HCT116 (cell line): ENCODE data around the gene LRRC34. TPM values are rescaled to one million over a fixed set of nuclear protein-coding genes. Genes with fewer than 3 reads are reported as not detected.

Experiments used
- ATAC-seq: fragments of 200-7000 bp; cut with Tn5 transposase; 2 replicates; pipeline ENCODE4 v1.9.1; 2020; ENCODE audit warnings: mild to moderate bottlenecking, moderate library complexity
- BruUV-seq: library from RNA; stranded (reverse); fragments of 400-500 nt; replicated peaks from 2 replicates; lab custom pipeline; 2021; lab: Mats Ljungman, UMichigan
- CTCF ChIA-PET: fragments of 300-600 bp; sonication (Branson Sonifier 250); formaldehyde crosslinking; loops from one replicate; lab custom pipeline; 2021; ENCODE audit warnings: antibody characterized with exemption; lab: Charles Lee
- POLR2A ChIA-PET: fragments of 300-600, 350-600 bp; sonication (Branson Sonifier 250); formaldehyde crosslinking; loops from one replicate; lab custom pipeline; 2021; ENCODE audit warnings: antibody characterized with exemption; lab: Charles Lee
- RAD21 ChIA-PET, 2 experiments: fragments of 300-600 bp; sonication (Branson Sonifier 250); formaldehyde crosslinking; loops; one replicate each; lab custom pipeline; 2023; ENCODE audit warnings: low total read pairs in 2 of 2; ENCODE audit not compliant: uncharacterized antibody in 2 of 2, unreplicated experiment in 2 of 2, low non-redundant PET in 1 of 2; lab: Charles Lee
- DNase-seq: peaks from one replicate; pipeline ENCODE4 v3.0.0-alpha.2; 2010; ENCODE audit warnings: low read depth, low spot score
- H2AFZ ChIP-seq: fragments of 200-600 bp; shearing (Covaris generic), sonication (generic); 2 replicates; pipeline ENCODE4 v1.6.1; 2017; ENCODE audit warnings: low read depth, mixed run types, mixed read lengths, antibody characterized with exemption, low read length; ENCODE audit not compliant: poor library complexity, severe bottlenecking
- H3K27ac ChIP-seq: 2 replicates; pipeline ENCODE4 v1.5.1; 2012; ENCODE audit warnings: low read depth, low read length
- H3K27me3 ChIP-seq: fragments of 200-600 bp; sonication (generic); 2 replicates; pipeline ENCODE4 v1.6.1; 2016; ENCODE audit warnings: mixed run types, low read length, mixed read lengths; ENCODE audit not compliant: insufficient read depth
- H3K36me3 ChIP-seq, 2 experiments: fragments of 200-500 bp in 1 of 2; fragments of 200-600 bp in 1 of 2; sonication (Bioruptor generic) in 1 of 2; sonication (generic) in 1 of 2; 2 replicates each; pipeline versions ENCODE4 v1.5.1 to v1.6.1; 2014 to 2016; ENCODE audit warnings: low read length in 2 of 2, inconsistent platforms in 1 of 2, mixed read lengths in 1 of 2, mixed run types in 1 of 2; ENCODE audit not compliant: insufficient read depth in 2 of 2, control insufficient read depth in 1 of 2
- H3K4me1 ChIP-seq, 2 experiments: fragments of 200-600 bp in 1 of 2; sonication (generic) in 1 of 2; 2 replicates each; pipeline versions ENCODE4 v1.5.1 to v1.6.1; 2012 to 2017; ENCODE audit warnings: low read length in 2 of 2, inconsistent platforms in 1 of 2, mild to moderate bottlenecking in 1 of 2, mixed read lengths in 1 of 2, mixed run types in 1 of 2, moderate library complexity in 1 of 2; ENCODE audit not compliant: insufficient read depth in 2 of 2, control insufficient read depth in 1 of 2
- H3K4me2 ChIP-seq: fragments of 200-600 bp; sonication (generic); 2 replicates; pipeline ENCODE4 v1.6.1; 2017; ENCODE audit warnings: mixed run types, low read length, mixed read lengths
- H3K4me3 ChIP-seq, 2 experiments: fragments of 200-600 bp in 1 of 2; sonication (generic) in 1 of 2; replicated peaks in 1 of 2; 2 replicates each; pipeline ENCODE4 v1.5.1; 2011 to 2016; ENCODE audit warnings: low read length in 2 of 2, control low read depth in 1 of 2, low read depth in 1 of 2, mild to moderate bottlenecking in 1 of 2, mixed read lengths in 1 of 2, mixed run types in 1 of 2
- H3K79me2 ChIP-seq: fragments of 200-600 bp; sonication (generic); 2 replicates; pipeline ENCODE4 v1.6.1; 2017; ENCODE audit warnings: mild to moderate bottlenecking, mixed run types, low read length, moderate library complexity, mixed read lengths; ENCODE audit not compliant: insufficient read depth
- H3K9ac ChIP-seq: fragments of 200-600 bp; sonication (generic); 2 replicates; pipeline ENCODE4 v1.6.1; 2016; ENCODE audit warnings: low read length, mixed read lengths
- H3K9me2 ChIP-seq: fragments of 200-600 bp; sonication (generic), shearing (Covaris generic); 2 replicates; pipeline ENCODE4 v1.6.1; 2017; ENCODE audit warnings: mixed run types, mild to moderate bottlenecking, moderate library complexity; ENCODE audit not compliant: insufficient read depth
- H3K9me3 ChIP-seq, 2 experiments: fragments of 200-500 bp in 1 of 2; fragments of 200-600 bp in 1 of 2; sonication (Bioruptor generic) in 1 of 2; sonication (generic) in 1 of 2; 2 replicates each; pipeline ENCODE4 v1.6.1; 2014 to 2017; ENCODE audit warnings: low read length in 2 of 2, mixed read lengths in 2 of 2, inconsistent platforms in 1 of 2, low read depth in 1 of 2, mild to moderate bottlenecking in 1 of 2, mixed run types in 1 of 2, moderate library complexity in 1 of 2; ENCODE audit not compliant: control insufficient read depth in 1 of 2, insufficient read depth in 1 of 2
- H4K20me1 ChIP-seq: fragments of 200-600 bp; sonication (generic), shearing (Covaris generic); 2 replicates; pipeline ENCODE4 v1.6.1; 2017; ENCODE audit warnings: mixed run types, mild to moderate bottlenecking, moderate library complexity; ENCODE audit not compliant: insufficient read depth
- ATF3 ChIP-seq: IDR thresholded peaks from 2 replicates; pipeline ENCODE4 v1.6.1; 2012
- CBX3 ChIP-seq: IDR thresholded peaks from 2 replicates; pipeline ENCODE4 v1.6.1; 2012; ENCODE audit warnings: low read depth
- CEBPB ChIP-seq: IDR thresholded peaks from 2 replicates; pipeline ENCODE4 v1.6.1; 2012; ENCODE audit warnings: low read depth
- EGR1 ChIP-seq: IDR thresholded peaks from 2 replicates; pipeline ENCODE4 v1.6.1; 2012; ENCODE audit warnings: low read depth
- ELF1 ChIP-seq: IDR thresholded peaks from 2 replicates; pipeline ENCODE4 v1.6.1; 2012; ENCODE audit warnings: low read depth, borderline replicate concordance
- EZH2 ChIP-seq: fragments of 200-600 bp; sonication (generic); IDR thresholded peaks from 2 replicates; pipeline ENCODE4 v1.6.1; 2017; ENCODE audit warnings: antibody characterized with exemption, mixed run types
- FOSL1 ChIP-seq: IDR thresholded peaks from 2 replicates; pipeline ENCODE4 v1.6.1; 2012; ENCODE audit warnings: low read depth
- JUND ChIP-seq: IDR thresholded peaks from 2 replicates; pipeline ENCODE4 v1.6.1; 2012
- POLR2A ChIP-seq: IDR thresholded peaks from 2 replicates; pipeline ENCODE4 v1.7.0; 2011; ENCODE audit warnings: borderline replicate concordance; ENCODE audit not compliant: insufficient read depth, insufficient read length; ENCODE audit errors: extremely low read depth
- POLR2AphosphoS5 ChIP-seq: IDR thresholded peaks from 2 replicates; pipeline ENCODE4 v1.6.1; 2011; ENCODE audit warnings: mild to moderate bottlenecking, low read depth, low read length, moderate library complexity
- RAD21 ChIP-seq: IDR thresholded peaks from 2 replicates; pipeline ENCODE4 v1.6.1; 2012; ENCODE audit warnings: low read depth, mild to moderate bottlenecking
- SP1 ChIP-seq: IDR thresholded peaks from 2 replicates; pipeline ENCODE4 v1.6.1; 2012; ENCODE audit warnings: low read depth
- SRF ChIP-seq: IDR thresholded peaks from 2 replicates; pipeline ENCODE4 v1.6.1; 2012; ENCODE audit warnings: low read depth
- TCF7L2 ChIP-seq: IDR thresholded peaks from 2 replicates; pipeline ENCODE4 v1.7.0; 2011; ENCODE audit warnings: borderline replicate concordance, inconsistent platforms; ENCODE audit not compliant: insufficient read depth, insufficient read length; ENCODE audit errors: extremely low read depth
- YY1 ChIP-seq: IDR thresholded peaks from 2 replicates; pipeline ENCODE4 v1.6.1; 2011; ENCODE audit warnings: low read length, low read depth, moderate library complexity, mild to moderate bottlenecking; ENCODE audit not compliant: insufficient replicate concordance; ENCODE audit errors: extremely low read depth
- ZBTB33 ChIP-seq: IDR thresholded peaks from 2 replicates; pipeline ENCODE4 v1.6.1; 2011; ENCODE audit warnings: mild to moderate bottlenecking, low read length, moderate library complexity; ENCODE audit not compliant: insufficient replicate concordance; ENCODE audit errors: extremely low read depth
- ZFX ChIP-seq: fragments of 450-650 bp; IDR thresholded peaks from 2 replicates; pipeline ENCODE4 v1.6.1; 2017
- ZNF274 ChIP-seq: fragments of 200-500 bp; sonication (Bioruptor generic); IDR thresholded peaks from 2 replicates; pipeline ENCODE4 v1.6.1; 2014; ENCODE audit warnings: mild to moderate bottlenecking, low read depth, low read length, inconsistent platforms
- intact Hi-C: fragments of 100-400 bp; cut with micrococcal nuclease; formaldehyde crosslinking; loops from 2 replicates; pipeline ENCODE4 v1.10.0; 2022
- total RNA-seq: library from RNA; stranded (reverse); gene quantifications from one replicate; pipeline ENCODE4 v1.2.1, GENCODE V29; 2021; ENCODE audit not compliant: unreplicated experiment
- TF ChIP-seq, protein P1 (sequence below): IDR thresholded peaks from 2 replicates; pipeline ENCODE4 v1.6.1; 2012; ENCODE audit warnings: low read depth
- TF ChIP-seq, protein P2 (sequence below), 3 experiments: fragments of 200-600 bp in 1 of 3; sonication (generic) in 1 of 3; IDR thresholded peaks in 2 of 3; conservative IDR thresholded peaks in 1 of 3; 2 replicates each; pipeline ENCODE4 v1.5.1; 2012 to 2017; ENCODE audit warnings: low read depth in 2 of 3, low read length in 2 of 3, antibody characterized with exemption in 1 of 3, borderline replicate concordance in 1 of 3, control low read depth in 1 of 3, mild to moderate bottlenecking in 1 of 3, mixed read lengths in 1 of 3, mixed run types in 1 of 3, moderate library complexity in 1 of 3; ENCODE audit not compliant: insufficient read depth in 1 of 3

LRRC34 gene
- total RNA-seq, 1 experiment from 2014 or later, result not detected

DNA sequence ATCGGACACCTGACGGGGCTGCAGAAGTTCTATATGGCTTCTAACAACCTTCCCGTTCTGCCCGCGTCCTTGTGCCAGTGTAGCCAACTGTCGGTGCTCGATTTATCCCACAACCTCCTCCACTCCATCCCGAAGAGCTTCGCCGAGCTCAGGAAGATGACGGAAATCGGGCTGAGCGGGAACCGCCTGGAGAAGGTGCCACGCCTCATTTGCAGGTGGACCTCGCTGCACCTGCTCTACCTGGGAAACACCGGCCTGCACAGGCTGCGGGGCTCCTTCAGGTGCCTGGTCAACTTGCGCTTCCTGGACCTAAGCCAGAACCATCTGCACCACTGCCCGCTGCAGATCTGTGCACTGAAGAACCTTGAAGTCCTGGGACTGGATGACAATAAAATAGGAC lies 9.8 kb upstream of the LRRC34 start:
- H3K9ac ChIP-seq, result no peak overlapping the region
- DNase-seq, result no peak
- H3K4me2 ChIP-seq, result no peak overlapping the region
- TF ChIP-seq ELF1, result no peak
- TF ChIP-seq SP1, result no peak
- TF ChIP-seq ZNF274, result no peak
- no peak for TF ChIP-seq POLR2AphosphoS5
- no peak for TF ChIP-seq EGR1
- TF ChIP-seq ZFX, result no peak
- TF ChIP-seq ATF3, result no peak
- TF ChIP-seq TCF7L2, result no peak
- no peak for TF ChIP-seq ZBTB33
- TF ChIP-seq JUND, result no peak
- no peak for TF ChIP-seq EZH2
- TF ChIP-seq RAD21, result no peak
- TF ChIP-seq, protein P1, sequence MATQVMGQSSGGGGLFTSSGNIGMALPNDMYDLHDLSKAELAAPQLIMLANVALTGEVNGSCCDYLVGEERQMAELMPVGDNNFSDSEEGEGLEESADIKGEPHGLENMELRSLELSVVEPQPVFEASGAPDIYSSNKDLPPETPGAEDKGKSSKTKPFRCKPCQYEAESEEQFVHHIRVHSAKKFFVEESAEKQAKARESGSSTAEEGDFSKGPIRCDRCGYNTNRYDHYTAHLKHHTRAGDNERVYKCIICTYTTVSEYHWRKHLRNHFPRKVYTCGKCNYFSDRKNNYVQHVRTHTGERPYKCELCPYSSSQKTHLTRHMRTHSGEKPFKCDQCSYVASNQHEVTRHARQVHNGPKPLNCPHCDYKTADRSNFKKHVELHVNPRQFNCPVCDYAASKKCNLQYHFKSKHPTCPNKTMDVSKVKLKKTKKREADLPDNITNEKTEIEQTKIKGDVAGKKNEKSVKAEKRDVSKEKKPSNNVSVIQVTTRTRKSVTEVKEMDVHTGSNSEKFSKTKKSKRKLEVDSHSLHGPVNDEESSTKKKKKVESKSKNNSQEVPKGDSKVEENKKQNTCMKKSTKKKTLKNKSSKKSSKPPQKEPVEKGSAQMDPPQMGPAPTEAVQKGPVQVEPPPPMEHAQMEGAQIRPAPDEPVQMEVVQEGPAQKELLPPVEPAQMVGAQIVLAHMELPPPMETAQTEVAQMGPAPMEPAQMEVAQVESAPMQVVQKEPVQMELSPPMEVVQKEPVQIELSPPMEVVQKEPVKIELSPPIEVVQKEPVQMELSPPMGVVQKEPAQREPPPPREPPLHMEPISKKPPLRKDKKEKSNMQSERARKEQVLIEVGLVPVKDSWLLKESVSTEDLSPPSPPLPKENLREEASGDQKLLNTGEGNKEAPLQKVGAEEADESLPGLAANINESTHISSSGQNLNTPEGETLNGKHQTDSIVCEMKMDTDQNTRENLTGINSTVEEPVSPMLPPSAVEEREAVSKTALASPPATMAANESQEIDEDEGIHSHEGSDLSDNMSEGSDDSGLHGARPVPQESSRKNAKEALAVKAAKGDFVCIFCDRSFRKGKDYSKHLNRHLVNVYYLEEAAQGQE, result no peak
- no peak for TF ChIP-seq SRF
- TF ChIP-seq, protein P2, sequence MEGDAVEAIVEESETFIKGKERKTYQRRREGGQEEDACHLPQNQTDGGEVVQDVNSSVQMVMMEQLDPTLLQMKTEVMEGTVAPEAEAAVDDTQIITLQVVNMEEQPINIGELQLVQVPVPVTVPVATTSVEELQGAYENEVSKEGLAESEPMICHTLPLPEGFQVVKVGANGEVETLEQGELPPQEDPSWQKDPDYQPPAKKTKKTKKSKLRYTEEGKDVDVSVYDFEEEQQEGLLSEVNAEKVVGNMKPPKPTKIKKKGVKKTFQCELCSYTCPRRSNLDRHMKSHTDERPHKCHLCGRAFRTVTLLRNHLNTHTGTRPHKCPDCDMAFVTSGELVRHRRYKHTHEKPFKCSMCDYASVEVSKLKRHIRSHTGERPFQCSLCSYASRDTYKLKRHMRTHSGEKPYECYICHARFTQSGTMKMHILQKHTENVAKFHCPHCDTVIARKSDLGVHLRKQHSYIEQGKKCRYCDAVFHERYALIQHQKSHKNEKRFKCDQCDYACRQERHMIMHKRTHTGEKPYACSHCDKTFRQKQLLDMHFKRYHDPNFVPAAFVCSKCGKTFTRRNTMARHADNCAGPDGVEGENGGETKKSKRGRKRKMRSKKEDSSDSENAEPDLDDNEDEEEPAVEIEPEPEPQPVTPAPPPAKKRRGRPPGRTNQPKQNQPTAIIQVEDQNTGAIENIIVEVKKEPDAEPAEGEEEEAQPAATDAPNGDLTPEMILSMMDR (IDR thresholded peaks at IDR 0.05 in 2 of 3, conservative IDR thresholded peaks at IDR 0.05 in 1 of 3; ENCODE audit: borderline replicate concordance in 1 of 3, insufficient read depth in 1 of 3, low read depth in 2 of 3, low read length in 2 of 3), result no peak
- no peak for TF ChIP-seq FOSL1
- no peak for TF ChIP-seq POLR2A
- TF ChIP-seq CEBPB, result no peak
- no peak for TF ChIP-seq CBX3
- TF ChIP-seq YY1, result no peak
- TF ChIP-seq, all 23 proteins: peak for 0
- ChIA-PET CTCF (no interaction called here), POLR2A (no interaction called here), RAD21 (no interaction called here)
- no peaks in the 10 kb centered on the region for H4K20me1 ChIP-seq
- H3K79me2 ChIP-seq, result no peaks in the 10 kb centered on the region
- no peaks in the 10 kb centered on the region for H3K9me2 ChIP-seq
- H3K36me3 ChIP-seq, result no peaks in the 10 kb centered on the region
- BruUV-seq, result no TSS peak
- no peak overlapping the region for H3K27ac ChIP-seq
- H3K27me3 ChIP-seq, result no peaks in the 10 kb centered on the region
- no peak overlapping the region for H3K4me3 ChIP-seq
- no peak for ATAC-seq
- no peak overlapping the region for H2AFZ ChIP-seq
- no peaks in the 10 kb centered on the region for H3K4me1 ChIP-seq
- H3K9me3 ChIP-seq, result no peaks in the 10 kb centered on the region
- intact Hi-C loops, result no loop called here
